HG03342 (cell line): ENCODE results near the gene KRTAP10-1.

Experiments used
- ATAC-seq: cut with Tn5 transposase; IDR thresholded peaks from one replicate; pipeline ENCODE4 v1.9.1; 2021; ENCODE audit warnings: mild to moderate bottlenecking, moderate library complexity; ENCODE audit not compliant: unreplicated experiment

The KRTAP10-1 gene

GRCh38 chr21:44529503-44530125 is 10.4 kb downstream of the KRTAP10-1 start:
- ATAC-seq = no peak

DNA sequence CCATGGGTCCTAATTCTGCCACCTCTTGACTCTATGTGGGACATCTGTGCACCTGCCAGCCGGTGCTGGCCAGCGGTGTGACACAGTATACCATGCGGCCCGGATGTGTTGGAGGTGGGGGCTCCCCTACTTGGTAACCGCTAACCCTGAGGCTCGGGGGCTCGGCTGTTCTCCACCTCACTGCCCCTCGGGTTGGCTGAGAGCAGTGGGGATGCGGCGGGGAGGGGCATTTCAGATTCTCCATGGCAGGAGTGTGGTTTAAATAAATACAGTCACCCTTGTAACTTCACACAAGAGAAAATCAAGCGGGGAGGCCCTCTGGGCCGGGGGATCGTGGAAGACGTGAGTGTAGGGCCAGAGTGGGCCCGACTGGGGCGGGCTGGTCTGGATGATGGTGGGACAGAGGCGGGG is 11.0 kb downstream of the KRTAP10-1 start:
- no peak for ATAC-seq

DNA sequence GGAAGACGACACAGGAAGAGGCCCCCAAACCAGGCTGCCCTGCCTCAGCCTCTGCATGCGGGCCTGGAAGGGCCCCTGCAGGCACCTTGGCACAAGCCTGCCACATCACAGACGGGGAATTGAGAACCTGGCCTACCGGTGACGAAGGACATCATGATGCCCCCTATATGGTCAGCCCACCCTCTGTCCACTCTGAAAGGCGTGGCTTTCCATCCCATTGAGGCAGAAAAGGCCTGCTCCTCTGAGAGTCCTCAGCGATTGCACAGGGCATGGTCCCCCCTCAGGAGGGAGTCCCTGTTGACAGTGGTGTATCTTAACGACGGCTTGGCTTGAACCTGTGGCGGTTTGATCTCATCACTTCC is 11.4 kb downstream of the KRTAP10-1 start:
- ATAC-seq = no peak

GRCh38 chr21:44527983-44528633 is 11.9 kb downstream of the KRTAP10-1 start:
- ATAC-seq = no peak

GRCh38 chr21:44527156-44527982 is 12.6 kb downstream of the KRTAP10-1 start:
- ATAC-seq = no peak

DNA sequence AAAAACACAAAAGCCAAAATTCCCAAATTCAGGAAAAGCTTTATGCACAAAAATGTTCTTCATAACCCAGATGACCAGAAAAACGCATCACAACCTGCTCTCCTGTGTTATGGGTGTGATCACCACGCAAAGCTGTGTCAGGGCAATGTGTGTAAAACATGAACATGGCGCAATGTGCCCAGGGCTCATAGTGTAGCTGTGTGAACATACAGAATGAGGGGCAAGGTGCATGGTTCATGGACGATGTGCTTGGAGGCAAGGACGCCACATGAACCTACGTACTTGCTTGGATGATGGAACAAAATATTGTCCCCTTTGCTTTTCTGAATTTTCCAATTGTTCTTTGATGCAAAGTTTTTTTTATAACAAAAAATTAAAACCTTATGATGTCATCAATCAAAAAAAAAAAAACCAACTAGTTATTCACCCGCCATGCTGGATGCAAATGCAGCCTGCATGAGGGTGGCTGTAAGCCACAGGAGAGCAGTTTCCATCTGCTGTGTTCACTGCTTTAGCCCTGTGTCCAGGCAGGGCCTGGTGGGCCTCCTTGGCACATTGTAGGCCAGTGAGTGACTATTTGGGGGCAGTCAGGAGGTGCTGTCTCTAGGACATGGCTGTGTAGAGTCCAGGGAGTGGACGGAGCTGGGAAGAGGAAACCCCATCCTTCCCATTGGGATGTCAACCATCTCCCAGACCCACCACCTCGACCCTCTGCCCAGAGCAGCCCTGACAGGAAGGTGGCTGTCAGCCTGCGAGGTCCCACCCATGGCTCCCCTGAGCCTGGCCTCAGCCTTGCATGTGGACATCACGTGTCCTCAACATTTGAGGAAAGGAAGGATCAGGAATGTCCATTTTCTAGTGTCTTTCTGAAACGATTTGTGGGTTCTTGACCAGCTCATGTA is 13.6 kb downstream of the KRTAP10-1 start:
- no peak for ATAC-seq

DNA sequence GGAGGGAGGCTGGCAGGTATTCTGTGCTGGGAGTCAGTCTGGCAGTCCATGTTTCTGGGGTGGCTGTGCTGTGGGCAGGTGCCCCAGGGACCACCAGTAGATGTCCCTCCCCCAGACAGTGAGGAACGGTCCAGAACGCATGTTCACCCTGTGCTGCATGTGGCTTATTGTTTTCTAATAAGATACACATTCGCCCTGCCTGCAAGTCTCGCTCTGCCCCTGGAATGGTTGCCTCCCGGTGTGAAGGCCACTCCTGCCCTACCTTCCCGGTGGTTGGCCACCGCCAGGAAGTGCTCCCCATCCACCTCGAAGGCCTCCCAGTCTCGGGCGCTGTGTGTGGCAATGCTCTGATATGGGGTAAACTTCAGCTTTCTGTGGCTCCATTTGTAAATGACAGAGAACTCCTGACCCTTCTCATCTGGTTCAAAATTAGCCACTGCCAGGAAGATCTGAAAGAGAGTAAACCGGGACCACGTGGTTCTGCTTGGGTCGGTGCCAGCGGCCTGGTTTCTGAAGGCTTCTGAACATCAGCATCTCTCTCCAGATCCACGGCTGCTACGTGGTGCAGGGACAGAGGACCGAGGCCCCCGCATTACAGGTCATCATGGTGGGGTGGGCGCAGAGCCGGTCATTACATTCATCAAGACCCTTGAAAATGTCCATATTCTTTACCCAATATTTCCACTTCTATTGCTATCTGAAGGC is 14.5 kb downstream of the KRTAP10-1 start:
- ATAC-seq = no peak

DNA sequence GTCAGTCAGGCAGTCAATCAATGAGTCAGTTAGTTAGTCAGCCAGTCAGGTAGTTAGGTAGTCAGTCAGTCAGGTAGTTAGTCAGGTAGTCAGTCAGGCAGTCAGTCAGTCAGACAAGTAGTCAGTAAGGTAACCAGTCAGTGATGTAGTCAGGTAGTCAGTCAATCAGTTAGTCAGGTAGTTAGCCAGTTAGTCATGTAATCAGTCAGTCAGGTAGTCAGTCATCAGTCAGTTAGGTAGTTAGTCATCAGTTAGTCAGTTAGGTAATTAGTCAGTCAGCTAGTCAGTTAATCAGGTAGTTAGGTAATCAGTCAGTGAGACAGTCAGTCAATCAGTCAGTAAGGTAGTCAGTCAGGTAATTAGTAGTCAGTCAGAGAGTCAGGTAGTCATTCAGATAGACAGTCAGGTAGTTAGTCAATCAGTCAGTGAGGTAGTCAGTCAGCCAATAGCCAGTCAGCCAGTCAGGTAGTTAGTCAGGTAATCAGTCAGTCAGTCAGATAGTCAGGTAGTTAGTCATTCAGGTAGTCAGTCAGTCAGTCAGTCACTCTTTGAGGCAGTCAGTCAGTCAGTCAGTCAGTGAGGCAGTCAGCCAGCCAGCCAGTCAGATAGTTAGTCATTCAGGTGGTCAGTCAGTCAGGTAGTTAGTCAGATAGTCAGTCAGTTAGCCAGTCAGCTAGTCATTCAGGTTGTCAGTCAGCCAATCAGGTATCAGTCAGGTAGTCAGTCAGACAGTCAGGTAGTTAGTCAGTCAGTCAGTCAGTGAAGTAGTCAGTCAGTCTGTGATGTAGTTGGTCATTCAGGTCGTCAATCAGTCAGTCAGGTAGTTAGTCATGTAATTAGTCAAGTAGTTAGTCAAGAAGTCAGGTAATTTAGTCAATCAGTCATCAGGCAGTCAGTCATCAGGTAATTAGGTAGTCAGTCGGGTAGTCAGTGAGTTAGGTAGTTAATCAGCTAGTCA is 15.3 kb downstream of the KRTAP10-1 start:
- ATAC-seq = no peak

DNA sequence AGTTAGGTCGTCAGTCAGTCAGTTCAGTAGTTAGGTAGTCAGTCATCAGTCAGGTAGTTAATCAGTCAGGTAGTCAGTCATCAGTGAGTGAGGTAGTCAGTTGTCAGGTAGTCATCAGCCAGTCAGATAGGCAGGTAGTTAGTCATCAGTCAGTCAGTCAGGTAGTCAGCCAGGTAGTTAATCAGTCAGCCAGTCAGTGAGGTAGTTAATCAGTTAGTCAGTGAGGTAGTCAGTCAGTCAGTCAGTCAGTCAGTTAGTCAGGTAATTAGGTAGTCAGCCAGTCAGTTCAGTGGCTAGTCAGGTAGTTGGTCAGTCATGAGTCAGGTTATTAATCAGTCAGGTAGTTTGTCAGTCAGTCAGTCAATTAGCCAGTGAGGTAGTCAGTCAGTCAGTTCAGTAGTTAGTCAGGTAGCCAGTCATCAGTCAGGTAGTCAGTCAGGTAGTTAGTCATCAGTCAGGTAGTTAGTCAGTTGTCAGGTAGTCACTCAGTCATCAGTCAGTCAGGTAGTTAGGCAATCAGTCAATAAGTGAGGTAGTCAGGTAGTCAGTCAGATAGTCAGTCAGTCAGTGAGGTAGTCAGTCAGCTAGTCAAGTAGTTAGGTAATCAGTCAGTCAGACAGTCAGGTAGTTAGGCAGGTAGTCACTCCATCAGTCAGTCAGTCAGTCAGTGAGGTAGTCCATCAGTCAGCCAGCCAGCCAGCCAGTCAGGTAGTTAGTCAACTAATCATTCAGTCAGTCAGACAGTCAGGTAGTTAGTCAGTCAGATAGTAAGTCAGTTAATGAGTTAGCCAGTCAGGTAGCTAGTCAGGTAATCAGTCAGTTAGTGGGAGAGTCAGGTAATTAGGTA is 16.2 kb downstream of the KRTAP10-1 start:
- no peak for ATAC-seq

- no peak for ATAC-seq
Observed at GRCh38 chr21:44522753-44523204, 17.2 kb downstream of the KRTAP10-1 start.

- ATAC-seq = no peak
Observed at GRCh38 chr21:44521928-44522752, 17.9 kb downstream of the KRTAP10-1 start.

DNA sequence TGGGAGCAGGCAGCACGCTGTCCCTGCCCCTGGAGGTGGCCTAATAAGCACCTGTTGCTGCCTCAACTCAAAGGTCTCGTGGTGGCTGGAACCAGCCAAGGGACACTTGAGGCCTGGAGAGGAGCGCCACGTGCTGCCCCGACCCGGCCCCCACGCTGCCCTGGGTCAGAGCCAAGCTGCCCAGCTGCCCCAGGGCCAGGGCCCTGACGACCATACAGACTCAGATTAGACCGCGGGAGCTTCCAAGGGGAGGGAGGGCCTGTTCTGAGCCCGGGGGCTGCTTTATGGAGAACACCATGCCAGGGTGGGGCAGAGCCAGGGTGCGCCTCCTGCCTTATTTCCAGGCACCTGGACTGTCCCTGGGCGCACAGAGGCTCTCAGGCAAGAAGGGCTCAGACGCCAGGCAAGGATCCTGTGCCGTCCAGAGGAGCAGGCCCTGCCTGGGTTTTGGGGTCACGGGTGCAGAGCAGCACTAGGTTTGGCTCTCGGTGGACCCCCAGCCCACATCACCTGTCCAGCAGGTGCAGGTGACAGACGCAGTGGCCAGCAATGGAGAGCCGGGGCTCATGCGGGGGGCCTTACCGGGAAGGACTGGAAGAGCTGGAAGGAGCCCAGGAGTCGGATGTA is 18.6 kb downstream of the KRTAP10-1 start:
- ATAC-seq = no peak

DNA sequence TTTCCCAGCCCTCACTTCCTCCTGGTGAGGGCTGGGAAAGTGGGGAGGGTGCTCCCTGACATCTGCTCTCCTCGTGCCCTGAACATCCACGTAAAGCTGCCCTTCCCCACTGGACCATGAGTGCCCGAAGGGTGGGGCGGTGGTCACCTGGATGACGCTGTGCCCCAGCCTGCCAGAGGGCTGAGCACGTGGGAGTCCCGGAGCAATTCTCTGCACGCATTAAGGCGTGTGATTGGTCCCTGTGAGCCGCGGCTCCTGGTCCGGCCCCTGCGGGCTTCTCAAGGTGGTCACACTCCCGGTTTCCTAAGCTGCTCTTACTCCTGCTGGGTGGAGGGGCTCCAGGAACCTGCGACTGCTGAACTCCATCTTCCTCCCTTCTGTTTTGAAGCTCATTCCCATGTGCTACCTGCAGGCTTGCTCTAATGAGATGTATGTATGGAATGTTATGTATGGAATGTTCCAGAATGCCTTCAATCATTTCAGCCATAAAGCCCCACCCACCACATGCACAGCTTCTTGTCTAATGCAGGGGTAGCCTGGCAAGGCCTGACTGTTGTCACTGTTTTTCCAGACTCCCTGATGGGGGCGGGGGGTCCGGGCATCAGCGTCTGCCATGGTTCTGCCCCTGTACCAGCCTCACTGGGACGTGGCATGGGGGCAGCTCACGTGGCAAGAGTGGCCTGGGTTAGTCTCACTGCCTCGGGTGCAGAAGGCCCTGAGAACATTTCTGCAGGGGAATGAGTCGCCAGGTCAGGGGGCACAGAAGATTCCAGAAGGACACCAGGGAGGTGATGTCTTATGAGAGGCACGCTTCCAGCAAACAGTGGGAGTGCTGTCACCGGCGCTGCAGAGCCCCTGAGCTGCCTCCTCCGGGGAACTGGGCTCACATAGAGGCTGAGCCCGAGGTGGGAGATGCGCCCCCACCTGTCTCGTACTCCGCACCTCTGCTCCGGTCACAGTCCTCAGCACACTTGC is 19.4 kb downstream of the KRTAP10-1 start:
- ATAC-seq = no peak

- ATAC-seq = no peak
Observed at GRCh38 chr21:44519346-44520325, 20.4 kb downstream of the KRTAP10-1 start.

- ATAC-seq = no peak
Observed at GRCh38 chr21:44518686-44519085, 21.3 kb downstream of the KRTAP10-1 start.
